Natural killer cell treated with Interleukin-12 subunit alpha and Interleukin-12 subunit beta and Interleukin-15 and Interleukin-18, amount 100 ng/mL, for 72 hours (primary cell): ENCODE measurements around the gene CCDC127. TPM values are rescaled to one million over a fixed set of nuclear protein-coding genes. Genes with fewer than 3 reads are reported as not detected.
"Not testable (repeated sequence)": the region's sequence is repeated elsewhere in the genome, so short reads cannot be mapped to it uniquely, and the experiment has no call there.

Experiments used
- ATAC-seq, 2 donors: fragments of 150-1000 bp; cut with Tn5 transposase in 1 of 2; sonication (Bioruptor Pico), chemical (Tn5 transposase) in 1 of 2; 2 replicates each; pipeline ENCODE4 v1.10.0; 2021
- DNase-seq: peaks from one replicate; pipeline ENCODE4 v3.0.0; 2022; ENCODE audit warnings: low spot score
- H3K27ac Mint-ChIP-seq, 2 donors: 1 replicate in 1 of 2; 2 replicates in 1 of 2; pipeline ENCODE4 v1.8.0; 2022; ENCODE audit warnings: mixed read lengths in 2 of 2, mild to moderate bottlenecking in 1 of 2, moderate library complexity in 1 of 2
- H3K27me3 Mint-ChIP-seq, 2 donors: 1 replicate in 1 of 2; 2 replicates in 1 of 2; pipeline ENCODE4 v1.8.0; 2022; ENCODE audit warnings: mixed read lengths in 2 of 2
- H3K36me3 Mint-ChIP-seq: one replicate; pipeline ENCODE4 v1.8.0; 2022; ENCODE audit warnings: mixed read lengths
- H3K4me1 Mint-ChIP-seq, 2 donors: 1 replicate in 1 of 2; 2 replicates in 1 of 2; pipeline ENCODE4 v1.8.0; 2022; ENCODE audit warnings: low read depth in 2 of 2, mixed read lengths in 2 of 2, mild to moderate bottlenecking in 1 of 2
- H3K4me3 Mint-ChIP-seq: one replicate; pipeline ENCODE4 v1.8.0; 2022; ENCODE audit warnings: mixed read lengths
- H3K9me3 Mint-ChIP-seq: 2 replicates; pipeline ENCODE4 v1.8.0; 2022; ENCODE audit warnings: mixed read lengths
- total RNA-seq, 2 donors: library from RNA; stranded (reverse); gene quantifications; one replicate each; pipeline ENCODE4 v1.2.3, GENCODE V29; 2022

Gene CCDC127
- 1 to 10 TPM; 4.3 to 9.1 TPM for total RNA-seq

GRCh38 chr5:217494-218456 lies at the start of gene CCDC127, which contains the start of gene SDHA:
Gene CCDC127, minus strand, starts transcription at chr5:218153. Its CDS starts 1,304 bp downstream, at chr5:216849.
Gene SDHA, plus strand, starts transcription at chr5:218320. Its CDS starts 36 bp downstream, at chr5:218356.
- not testable (repeated sequence) for H3K9me3 Mint-ChIP-seq, H3K36me3 Mint-ChIP-seq, H3K27me3 Mint-ChIP-seq
- H3K27ac Mint-ChIP-seq: peak within 1 kb of the TSS; percentile 81 to 92
- H3K4me1 Mint-ChIP-seq: peaks cover 40 to 41% of the 10 kb centered on the region in 2 donors
- ATAC-seq (peak; percentile 95 to 96), DNase-seq (peak; percentile 98)
- H3K4me3 Mint-ChIP-seq: peak within 1 kb of the TSS; percentile 91

DNA sequence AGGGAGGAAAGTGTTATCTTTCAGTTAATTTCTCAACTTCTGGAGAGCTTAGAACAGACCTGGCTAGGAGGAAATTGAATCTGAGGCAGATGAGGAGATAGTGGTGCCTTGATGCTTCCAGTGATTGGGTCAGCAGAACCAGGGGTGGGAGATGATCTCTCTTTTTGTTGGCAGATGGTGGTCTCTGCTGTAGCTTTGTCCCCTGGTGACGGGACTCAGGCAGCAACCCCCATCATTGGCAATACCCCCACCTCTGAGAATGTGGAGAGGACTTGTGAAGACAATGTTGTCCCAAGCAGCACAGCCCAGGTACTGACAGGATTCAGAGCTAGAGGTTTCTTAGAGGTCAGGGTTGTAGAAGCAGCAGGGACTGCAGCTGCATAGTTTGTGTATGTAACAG lies 49.8 kb upstream of the CCDC127 start:
- ATAC-seq (no peak), DNase-seq (no peak)
- Mint-ChIP-seq H3K27me3 (no peaks in the 10 kb centered on the region), H3K4me3 (no peak overlapping the region), H3K27ac (no peak overlapping the region), H3K4me1 (peaks cover 5 to 19% of the 10 kb centered on the region in 2 donors), H3K9me3 (no peaks in the 10 kb centered on the region), H3K36me3 (peaks cover 9% of the 10 kb centered on the region)

GRCh38 chr5:266311-267026 lies 48.5 kb upstream of the CCDC127 start:
- H3K9me3 Mint-ChIP-seq: not testable (repeated sequence)

DNA sequence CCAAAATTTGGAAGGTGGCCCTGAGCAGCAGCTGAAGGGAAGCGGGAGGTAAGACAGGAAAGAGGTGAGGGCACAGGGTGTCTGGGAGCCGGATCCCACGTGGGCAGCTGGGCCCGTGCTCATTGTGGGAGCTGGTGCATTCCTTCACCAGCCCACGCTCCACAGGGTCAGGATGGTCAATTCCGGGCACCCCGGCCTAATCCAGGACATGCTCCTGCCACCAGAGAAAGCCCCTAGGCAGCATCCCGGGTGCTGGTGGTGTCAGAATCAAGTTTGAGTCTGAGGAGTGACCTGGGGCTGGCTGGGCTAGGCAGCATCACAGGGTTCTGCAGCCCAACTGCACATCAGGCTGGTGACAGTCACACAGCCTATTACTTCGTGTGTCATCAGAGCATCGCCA lies 46.4 kb upstream of the CCDC127 start:
- DNase-seq: no peak
- Mint-ChIP-seq H3K36me3 (peaks cover 15% of the 10 kb centered on the region), H3K4me3 (no peak overlapping the region), H3K27me3 (no peaks in the 10 kb centered on the region), H3K9me3 (no peaks in the 10 kb centered on the region), H3K27ac (no peak overlapping the region), H3K4me1 (peaks cover 0 to 9% of the 10 kb centered on the region in 2 donors)
- no peak for ATAC-seq

More at GRCh38 chr5:266311-267026, 48.5 kb upstream of the CCDC127 start:
- H3K36me3 Mint-ChIP-seq: peaks cover 15% of the 10 kb centered on the region
- H3K27me3 Mint-ChIP-seq, DNase-seq, H3K4me3 Mint-ChIP-seq, H3K27ac Mint-ChIP-seq: not testable (repeated sequence)
- H3K4me1 Mint-ChIP-seq: peaks cover 5 to 19% of the 10 kb centered on the region in 2 donors
- ATAC-seq: peak in 1 of 2 donors; percentile 25

DNA sequence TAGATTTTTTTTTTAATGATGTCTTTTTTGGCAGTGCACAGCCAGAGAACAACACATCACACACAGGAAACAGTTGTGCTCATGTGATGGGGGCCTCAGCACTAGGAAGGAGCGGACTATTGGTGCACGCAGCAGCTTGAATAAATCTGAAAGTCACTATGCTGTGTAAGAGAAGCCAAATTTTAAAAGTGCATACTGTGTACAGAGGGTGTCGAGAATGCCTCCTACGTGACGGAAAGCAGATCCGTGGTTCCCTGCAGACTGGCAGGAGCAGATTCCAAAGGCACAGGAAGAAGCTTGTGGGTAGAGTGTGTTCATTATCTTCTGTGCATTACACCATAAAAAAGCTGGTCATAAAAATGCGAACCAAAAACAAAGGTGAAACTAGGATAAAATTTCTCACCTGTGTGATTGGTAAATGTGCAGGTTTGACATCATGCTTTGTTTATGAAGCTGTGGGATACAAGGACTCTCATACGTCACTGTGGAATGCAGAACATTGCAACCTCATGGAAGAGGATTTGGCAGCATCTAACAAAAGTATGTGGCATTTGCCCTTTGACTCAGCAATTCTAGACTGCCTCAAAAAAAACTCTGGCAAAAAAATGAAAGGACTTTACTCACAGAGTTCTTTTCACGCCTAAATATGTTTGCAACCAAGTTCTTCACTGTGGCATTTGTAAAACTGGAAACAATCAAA lies 45.5 kb upstream of the CCDC127 start:
- not testable (repeated sequence) for H3K4me3 Mint-ChIP-seq, H3K27ac Mint-ChIP-seq, H3K9me3 Mint-ChIP-seq

DNA sequence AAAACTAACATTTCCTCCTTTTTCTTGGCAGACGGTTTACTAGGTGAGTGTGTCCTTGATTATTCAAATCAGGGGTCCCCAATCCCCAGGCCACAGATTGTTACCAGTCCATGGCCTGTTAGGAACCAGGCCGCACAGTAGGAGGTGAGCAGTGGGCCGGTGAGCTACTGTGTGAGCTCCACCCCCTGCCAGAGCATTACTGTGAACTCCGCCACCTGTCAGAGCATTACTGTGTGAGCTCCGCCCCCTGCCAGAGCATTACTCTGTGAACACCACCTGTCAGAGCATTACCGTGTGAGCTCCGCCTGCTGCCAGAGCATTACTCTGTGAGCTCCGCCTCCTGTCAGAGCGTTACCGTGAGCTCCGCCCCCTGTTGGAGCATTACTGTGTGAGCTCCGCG lies 39.2 kb upstream of the CCDC127 start:
- Mint-ChIP-seq H3K36me3 (peaks cover 8% of the 10 kb centered on the region), H3K9me3 (no peaks in the 10 kb centered on the region), H3K4me3 (no peak overlapping the region), H3K27me3 (no peaks in the 10 kb centered on the region), H3K27ac (no peak overlapping the region), H3K4me1 (peaks cover 6 to 9% of the 10 kb centered on the region in 2 donors)
- no peak for ATAC-seq
- no peak for DNase-seq

More for the DNA sequence above, 45.5 kb upstream of the CCDC127 start:
- not testable (repeated sequence) for H3K27me3 Mint-ChIP-seq, ATAC-seq, H3K4me1 Mint-ChIP-seq, DNase-seq
- peaks cover 15% of the 10 kb centered on the region for H3K36me3 Mint-ChIP-seq

DNA sequence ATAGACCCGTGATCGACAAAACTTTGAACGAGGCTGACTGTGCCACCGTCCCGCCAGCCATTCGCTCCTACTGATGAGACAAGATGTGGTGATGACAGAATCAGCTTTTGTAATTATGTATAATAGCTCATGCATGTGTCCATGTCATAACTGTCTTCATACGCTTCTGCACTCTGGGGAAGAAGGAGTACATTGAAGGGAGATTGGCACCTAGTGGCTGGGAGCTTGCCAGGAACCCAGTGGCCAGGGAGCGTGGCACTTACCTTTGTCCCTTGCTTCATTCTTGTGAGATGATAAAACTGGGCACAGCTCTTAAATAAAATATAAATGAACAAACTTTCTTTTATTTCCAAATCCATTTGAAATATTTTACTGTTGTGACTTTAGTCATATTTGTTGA lies 38.4 kb upstream of the CCDC127 start:
- not testable (repeated sequence) for H3K4me1 Mint-ChIP-seq, H3K27me3 Mint-ChIP-seq, ATAC-seq, H3K9me3 Mint-ChIP-seq, H3K4me3 Mint-ChIP-seq, DNase-seq, H3K27ac Mint-ChIP-seq, H3K36me3 Mint-ChIP-seq

DNA sequence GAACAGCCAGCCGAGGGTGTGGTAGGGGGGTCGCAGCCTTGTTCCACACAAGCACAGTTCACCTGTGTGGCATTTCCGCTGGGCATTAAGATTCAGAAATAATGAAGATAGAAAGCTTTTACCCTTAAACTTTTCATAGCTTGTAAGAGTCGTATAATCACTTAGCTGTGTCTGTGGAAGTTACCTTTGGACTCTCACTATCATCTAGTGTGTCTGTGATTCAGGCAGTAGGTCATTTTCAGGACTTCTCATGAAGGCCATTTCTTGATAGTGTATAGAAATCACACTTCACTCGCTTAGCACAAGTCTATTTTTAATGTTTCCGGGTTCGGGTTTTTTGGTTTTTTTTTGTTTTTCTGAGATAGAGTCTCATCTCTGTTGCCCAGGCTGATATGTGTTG lies 37.2 kb upstream of the CCDC127 start:
- DNase-seq, H3K27me3 Mint-ChIP-seq, H3K9me3 Mint-ChIP-seq, H3K4me3 Mint-ChIP-seq, H3K4me1 Mint-ChIP-seq, H3K36me3 Mint-ChIP-seq, ATAC-seq, H3K27ac Mint-ChIP-seq: not testable (repeated sequence)

GRCh38 chr5:254322-254721 lies 36.4 kb upstream of the CCDC127 start:
- not testable (repeated sequence) for H3K27me3 Mint-ChIP-seq, H3K9me3 Mint-ChIP-seq, H3K36me3 Mint-ChIP-seq, H3K4me3 Mint-ChIP-seq, ATAC-seq, DNase-seq, H3K27ac Mint-ChIP-seq
- peaks cover 11% of the 10 kb centered on the region in 2 donors for H3K4me1 Mint-ChIP-seq

DNA sequence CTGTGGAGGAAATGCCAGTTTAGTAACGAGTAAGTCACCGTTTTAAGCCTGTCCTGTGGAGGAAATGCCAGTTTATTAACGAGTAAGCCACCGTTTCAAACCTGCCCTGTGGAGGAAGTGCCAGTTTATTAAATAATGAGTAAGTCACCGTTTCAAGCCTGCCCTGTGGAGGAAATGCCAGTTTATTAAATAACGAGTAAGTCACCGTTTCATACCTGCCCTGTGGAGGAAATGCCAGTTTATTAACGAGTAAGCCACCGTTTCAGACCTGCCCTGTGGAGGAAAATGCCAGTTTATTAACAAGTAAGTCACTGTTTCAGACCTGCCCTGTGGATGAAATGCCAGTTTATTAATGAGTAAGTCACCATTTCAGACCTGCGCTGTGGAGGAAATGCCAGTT lies 34.6 kb upstream of the CCDC127 start:
- Mint-ChIP-seq H3K36me3 (peaks cover 20% of the 10 kb centered on the region), H3K27me3 (no peaks in the 10 kb centered on the region), H3K9me3 (no peaks in the 10 kb centered on the region), H3K4me1 (peaks cover 11% of the 10 kb centered on the region in 2 donors), H3K4me3 (peak overlapping the region; percentile 41), H3K27ac (peak overlapping the region; percentile 68 to 78)
- DNase-seq (no peak), ATAC-seq (no peak)

DNA sequence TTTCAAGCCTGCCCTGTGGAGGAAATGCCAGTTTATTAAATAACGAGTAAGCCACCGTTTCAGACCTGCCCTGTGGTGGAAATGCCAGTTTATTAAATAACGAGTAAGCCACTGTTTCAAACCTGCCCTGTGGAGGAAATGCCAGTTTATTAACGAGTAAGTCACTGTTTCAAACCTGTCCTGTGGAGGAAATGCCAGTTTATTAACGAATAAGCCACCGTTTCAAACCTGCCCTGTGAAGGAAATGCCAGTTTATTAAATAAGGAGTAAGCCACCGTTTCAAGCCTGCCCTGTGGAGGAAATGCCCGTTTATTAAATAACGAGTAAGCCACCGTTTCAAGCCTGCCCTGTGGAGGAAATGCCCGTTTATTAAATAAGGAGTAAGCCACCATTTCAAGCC lies 34.0 kb upstream of the CCDC127 start:
- H3K27me3 Mint-ChIP-seq, ATAC-seq, DNase-seq, H3K9me3 Mint-ChIP-seq, H3K4me3 Mint-ChIP-seq: not testable (repeated sequence)
- Mint-ChIP-seq H3K36me3 (peaks cover 26% of the 10 kb centered on the region), H3K27ac (peak overlapping the region in 1 of 2 donors; percentile 78), H3K4me1 (peaks cover 11% of the 10 kb centered on the region in 2 donors)

DNA sequence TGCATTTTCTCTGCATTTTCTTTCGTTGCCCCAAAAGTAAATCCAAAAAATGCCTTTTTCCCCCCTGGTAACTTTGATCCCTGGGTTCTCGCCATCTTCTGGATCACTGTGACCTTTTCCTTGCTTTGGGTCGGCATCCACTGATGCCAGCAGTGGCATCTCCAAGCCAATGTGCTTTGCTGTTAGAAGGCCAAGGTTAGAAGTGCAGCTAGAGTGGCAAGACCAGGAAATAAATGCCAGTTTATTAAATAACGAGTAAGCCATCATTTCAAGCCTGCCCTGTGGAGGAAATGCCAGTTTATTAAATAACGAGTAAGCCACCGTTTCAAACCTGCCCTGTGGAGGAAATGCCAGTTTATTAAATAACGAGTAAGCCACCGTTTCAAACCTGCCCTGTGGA lies 33.6 kb upstream of the CCDC127 start:
- not testable (repeated sequence) for H3K9me3 Mint-ChIP-seq, H3K4me3 Mint-ChIP-seq, H3K27me3 Mint-ChIP-seq, DNase-seq, ATAC-seq, H3K27ac Mint-ChIP-seq
- H3K4me1 Mint-ChIP-seq: peaks cover 11% of the 10 kb centered on the region in 2 donors
- peaks cover 26% of the 10 kb centered on the region for H3K36me3 Mint-ChIP-seq

GRCh38 chr5:251016-251415 lies 33.1 kb upstream of the CCDC127 start:
- H3K27ac Mint-ChIP-seq, H3K9me3 Mint-ChIP-seq, DNase-seq, H3K4me3 Mint-ChIP-seq, H3K27me3 Mint-ChIP-seq: not testable (repeated sequence)
- ATAC-seq: peak in 1 of 2 donors; percentile 44
- H3K4me1 Mint-ChIP-seq: peaks cover 11% of the 10 kb centered on the region in 2 donors
- H3K36me3 Mint-ChIP-seq: peaks cover 29% of the 10 kb centered on the region
